Right lobe of liver (tissue), 6 donors: ENCODE results near the gene ARHGEF7. TPM values are rescaled to one million over a fixed set of nuclear protein-coding genes. Genes with fewer than 3 reads are reported as not detected.

Experiments used
- ATAC-seq, 4 donors: fragments of 200-7000 bp; cut with Tn5 transposase; one replicate each; pipeline ENCODE4 v1.9.1; 2020; ENCODE audit warnings: mild to moderate bottlenecking in 4 of 4, moderate library complexity in 4 of 4
- DNase-seq, 3 donors: peaks; one replicate each; pipeline ENCODE4 v3.0.0-alpha.2; 2020
- H3K27ac ChIP-seq, 3 donors: fragments of 200-600 bp; one replicate each; pipeline ENCODE4 v1.8.0; 2022
- H3K27me3 ChIP-seq, 2 donors: fragments of 200-600 bp; one replicate each; pipeline ENCODE4 v1.8.0; 2022
- H3K36me3 ChIP-seq, 4 donors: fragments of 200-600 bp; sonication (generic) in 1 of 4; one replicate each; pipeline versions ENCODE4 v1.5.1 to v1.8.0; 2017 to 2022; ENCODE audit warnings: control low read depth in 1 of 4
- H3K4me1 ChIP-seq, 4 donors: fragments of 200-600 bp; sonication (generic) in 1 of 4; one replicate each; pipeline versions ENCODE4 v1.5.1 to v1.8.0; 2017 to 2022; ENCODE audit warnings: control low read depth in 1 of 4
- H3K4me3 ChIP-seq, 3 donors: fragments of 200-600 bp; one replicate each; pipeline ENCODE4 v1.8.0; 2022
- H3K9me3 ChIP-seq, 4 donors: fragments of 200-600 bp; sonication (generic) in 1 of 4; one replicate each; pipeline versions ENCODE4 v1.5.1 to v1.8.0; 2017 to 2022; ENCODE audit warnings: control low read depth in 1 of 4
- POLR2A ChIP-seq: fragments of 450-650 bp; IDR thresholded peaks from one replicate; pipeline ENCODE4 v1.6.1; 2017; ENCODE audit warnings: antibody characterized with exemption, mild to moderate bottlenecking
- WGBS: methylation state at CpG from one replicate; pipeline ENCODE4 v1.1.6; 2018; ENCODE audit warnings: low coverage, low lambda C conversion rate; ENCODE audit not compliant: insufficient coverage; ENCODE audit errors: missing lambda C conversion rate; 5-methylcytosine and 5-hydroxymethylcytosine counted together
- intact Hi-C, 2 donors: fragments of 100-400 bp; cut with DNase I; formaldehyde crosslinking; loops; one replicate each; pipeline versions ENCODE4 v1.11.2 to v1.14.1; 2022
- total RNA-seq, 6 experiments: library from RNA; depleted of rRNA in 2 of 6; stranded (reverse); fragments of >200 nt in 2 of 6; fragmentation: NEBNext Ultra II Directional in 3 of 6; extraction: Animal tissue kit (Norgen Biotek cat#: 25700) in 3 of 6; gene quantifications; one replicate each; pipeline versions ENCODE4 v1.1.0 to v1.2.4, GENCODE V29; 2016 to 2023
- TF ChIP-seq, protein P1 (sequence below), 4 donors: fragments of 200-600 bp in 3 of 4; fragments of 450-650 bp in 1 of 4; IDR thresholded peaks; one replicate each; pipeline versions ENCODE4 v1.5.1 to v1.8.0; 2016 to 2022; ENCODE audit warnings: antibody characterized with exemption in 4 of 4, mild to moderate bottlenecking in 2 of 4
- donor health status: DM: no; HTN: yes; CAD: no.
- donor health status: DM: no; HTN: no; CAD: no.
- donor health status: DM: no; HTN: no; CAD: no.
- donor health status: DM: no; HTN: yes; CAD: no.
- donor health status: DM: no; HTN: yes; CAD: no.

Gene ARHGEF7
- total RNA-seq, 6 experiments from 2014 or later, result 22.0 to 40.1 (median 33.8) TPM

GRCh38 chr13:111302045-111302726 lies 187.1 kb downstream of the ARHGEF7 start:
- ATAC-seq, result no peak
- no peak overlapping the region for H3K27ac ChIP-seq
- TF ChIP-seq, protein P1, sequence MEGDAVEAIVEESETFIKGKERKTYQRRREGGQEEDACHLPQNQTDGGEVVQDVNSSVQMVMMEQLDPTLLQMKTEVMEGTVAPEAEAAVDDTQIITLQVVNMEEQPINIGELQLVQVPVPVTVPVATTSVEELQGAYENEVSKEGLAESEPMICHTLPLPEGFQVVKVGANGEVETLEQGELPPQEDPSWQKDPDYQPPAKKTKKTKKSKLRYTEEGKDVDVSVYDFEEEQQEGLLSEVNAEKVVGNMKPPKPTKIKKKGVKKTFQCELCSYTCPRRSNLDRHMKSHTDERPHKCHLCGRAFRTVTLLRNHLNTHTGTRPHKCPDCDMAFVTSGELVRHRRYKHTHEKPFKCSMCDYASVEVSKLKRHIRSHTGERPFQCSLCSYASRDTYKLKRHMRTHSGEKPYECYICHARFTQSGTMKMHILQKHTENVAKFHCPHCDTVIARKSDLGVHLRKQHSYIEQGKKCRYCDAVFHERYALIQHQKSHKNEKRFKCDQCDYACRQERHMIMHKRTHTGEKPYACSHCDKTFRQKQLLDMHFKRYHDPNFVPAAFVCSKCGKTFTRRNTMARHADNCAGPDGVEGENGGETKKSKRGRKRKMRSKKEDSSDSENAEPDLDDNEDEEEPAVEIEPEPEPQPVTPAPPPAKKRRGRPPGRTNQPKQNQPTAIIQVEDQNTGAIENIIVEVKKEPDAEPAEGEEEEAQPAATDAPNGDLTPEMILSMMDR (IDR thresholded peaks at IDR 0.05), result no peak
- TF ChIP-seq POLR2A, result no peak

GRCh38 chr13:111303559-111303958 lies 188.4 kb downstream of the ARHGEF7 start:
- H3K36me3 ChIP-seq, result peaks cover 0 to 57% (median 31%) of the 10 kb centered on the region in 4 donors
- no peak for ATAC-seq
- TF ChIP-seq POLR2A, result no peak
- TF ChIP-seq, protein P1 (IDR thresholded peaks at IDR 0.05), result no peak
- H3K9me3 ChIP-seq, result no peaks in the 10 kb centered on the region
- H3K4me3 ChIP-seq, result no peak overlapping the region
- no peaks in the 10 kb centered on the region for H3K27me3 ChIP-seq
- DNase-seq, result no peak
- no peaks in the 10 kb centered on the region for H3K4me1 ChIP-seq
- over 99% methylated on average over 11 of the region's 11 CpGs for WGBS
- intact Hi-C loops, result no loop called here
- no peak overlapping the region for H3K27ac ChIP-seq

More at GRCh38 chr13:111302045-111302726, 187.1 kb downstream of the ARHGEF7 start:
- H3K36me3 ChIP-seq, result peaks cover 0 to 62% (median 31%) of the 10 kb centered on the region in 4 donors
- 96% methylated on average over 8 of the region's 22 CpGs for WGBS
- no peak for DNase-seq
- H3K4me1 ChIP-seq, result no peaks in the 10 kb centered on the region
- intact Hi-C loops, result no loop called here
- H3K27me3 ChIP-seq, result no peaks in the 10 kb centered on the region
- no peak overlapping the region for H3K4me3 ChIP-seq
- H3K9me3 ChIP-seq, result no peaks in the 10 kb centered on the region

DNA sequence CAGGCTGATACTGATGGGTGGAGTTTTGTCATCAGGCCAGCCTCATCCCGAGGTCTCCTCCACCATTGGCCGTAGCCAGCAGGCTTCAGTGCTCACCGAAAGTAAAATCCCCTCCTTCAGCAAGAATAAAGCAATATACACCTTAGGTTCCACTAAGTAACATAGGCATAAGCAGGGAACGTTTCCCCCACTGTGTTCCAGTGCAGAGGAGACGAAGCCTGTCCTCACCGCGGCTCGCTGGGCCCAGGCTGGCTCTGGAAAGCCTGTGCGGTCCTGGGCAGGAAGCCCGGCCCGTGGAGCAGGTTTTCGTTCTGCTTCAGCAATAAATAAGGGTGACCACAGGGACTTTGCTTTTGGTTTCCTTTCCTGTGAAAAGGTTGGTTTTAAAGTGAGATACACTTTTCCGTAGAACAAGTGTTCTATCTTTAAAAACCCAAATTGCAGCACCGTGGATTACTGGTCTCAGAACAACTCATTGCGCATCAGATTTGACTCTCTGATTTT lies 189.0 kb downstream of the ARHGEF7 start:
- DNase-seq (no peak), ATAC-seq (no peak)
- no peak overlapping the region for H3K27ac ChIP-seq
- no peaks in the 10 kb centered on the region for H3K27me3 ChIP-seq
- no peaks in the 10 kb centered on the region for H3K9me3 ChIP-seq
- 78% methylated on average over 5 of the region's 15 CpGs for WGBS
- H3K36me3 ChIP-seq, result peaks cover 0 to 57% (median 31%) of the 10 kb centered on the region in 4 donors
- no peaks in the 10 kb centered on the region for H3K4me1 ChIP-seq
- intact Hi-C loops, result no loop called here
- TF ChIP-seq, protein P1 (IDR thresholded peaks at IDR 0.05), result no peak
- TF ChIP-seq POLR2A, result no peak
- H3K4me3 ChIP-seq, result no peak overlapping the region

DNA sequence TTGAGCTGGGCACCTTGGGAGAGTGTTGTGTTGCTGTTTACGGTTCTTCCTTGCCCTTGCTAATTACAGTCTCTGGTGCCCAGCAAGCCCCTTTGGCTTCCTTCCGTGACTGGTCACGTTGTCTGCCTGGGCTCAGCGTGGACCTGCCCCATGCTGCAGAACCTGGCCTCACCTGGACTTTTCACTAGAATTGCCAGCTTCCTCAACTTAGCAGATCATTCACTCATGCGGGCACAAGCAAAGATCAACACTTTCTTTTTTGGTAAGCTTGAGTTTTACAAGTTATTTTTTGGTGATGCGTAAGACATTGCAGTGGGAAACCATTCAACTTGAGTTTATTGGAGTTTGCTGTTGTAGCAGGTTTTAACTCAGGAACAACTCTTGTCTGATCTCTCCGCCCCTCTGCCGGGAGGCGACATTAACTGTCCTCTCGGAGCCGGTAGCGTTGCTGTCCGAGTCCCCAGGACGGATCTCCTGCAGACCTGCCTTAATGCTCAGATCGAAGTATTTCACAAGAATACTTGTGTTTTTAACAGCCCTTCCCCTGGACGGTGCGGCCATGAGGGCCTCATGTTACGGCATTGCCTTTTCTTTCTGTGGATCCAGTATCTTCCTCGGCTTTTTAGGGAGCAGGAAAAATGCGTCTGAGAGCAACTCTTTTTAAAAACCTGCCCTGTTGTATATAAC lies 189.6 kb downstream of the ARHGEF7 start:
- DNase-seq (no peak), ATAC-seq (no peak)
- 96% methylated on average over 19 of the region's 20 CpGs for WGBS
- Histone ChIP-seq H3K4me1 (no peaks in the 10 kb centered on the region), H3K4me3 (no peak overlapping the region), H3K36me3 (peaks cover 0 to 57% (median 31%) of the 10 kb centered on the region in 4 donors), H3K9me3 (no peaks in the 10 kb centered on the region), H3K27me3 (no peaks in the 10 kb centered on the region), H3K27ac (no peak overlapping the region)
- TF ChIP-seq POLR2A, result no peak
- intact Hi-C loops, result no loop called here
